CD4-positive, alpha-beta T cell treated with Interleukin-21 for 1 hour (primary cell): ENCODE results near the gene NAV1.
"Not testable (repeated sequence)": the region's sequence is repeated elsewhere in the genome, so short reads cannot be mapped to it uniquely, and the experiment has no call there.

Source experiments
- DNase-seq: peaks from one replicate; pipeline ENCODE4 v3.0.0-alpha.2; 2020

Gene NAV1

DNA sequence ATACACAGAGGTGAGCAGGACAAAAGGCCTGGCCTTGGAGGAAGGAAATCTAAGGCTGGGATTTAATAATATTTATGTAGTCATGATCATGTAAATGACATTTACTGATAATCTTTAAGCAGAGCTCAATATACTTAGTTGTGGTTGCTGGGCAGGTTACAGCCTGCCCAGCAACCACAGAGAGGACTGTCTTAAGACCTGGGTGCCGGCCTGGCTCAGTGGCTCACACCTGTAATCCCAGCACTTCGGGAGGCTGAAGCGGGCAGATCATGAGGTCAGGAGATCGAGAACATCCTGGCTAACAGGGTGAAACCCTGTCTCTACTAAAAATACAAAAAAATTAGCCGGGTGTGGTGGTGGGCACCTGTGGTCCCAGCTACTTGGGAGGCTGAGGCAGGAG is 10.6 kb downstream of the NAV1 start:
- DNase-seq: not testable (repeated sequence)

DNA sequence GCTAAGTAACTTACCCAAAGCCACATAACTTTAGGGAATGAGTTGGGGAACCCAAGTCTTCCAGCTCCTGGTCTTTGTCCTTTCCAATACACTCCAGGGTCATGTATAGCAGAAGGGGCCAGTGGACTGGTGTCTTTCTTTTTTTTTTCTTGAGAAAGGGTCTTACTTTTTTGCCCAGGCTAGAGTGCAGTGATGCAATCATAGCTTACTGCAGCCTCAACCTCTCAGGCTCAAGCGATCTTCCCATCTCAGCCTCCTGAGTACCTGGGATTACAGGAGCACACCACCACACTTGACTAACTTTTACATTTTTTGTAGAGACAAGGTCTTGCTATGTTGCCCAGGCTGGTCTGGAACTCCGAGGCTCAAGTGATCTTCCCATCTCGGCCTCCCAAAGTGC is 12.2 kb downstream of the NAV1 start:
- DNase-seq: no peak

- DNase-seq: no peak
Observed at GRCh38 chr1:201551877-201552731, 13.2 kb downstream of the NAV1 start.

DNA sequence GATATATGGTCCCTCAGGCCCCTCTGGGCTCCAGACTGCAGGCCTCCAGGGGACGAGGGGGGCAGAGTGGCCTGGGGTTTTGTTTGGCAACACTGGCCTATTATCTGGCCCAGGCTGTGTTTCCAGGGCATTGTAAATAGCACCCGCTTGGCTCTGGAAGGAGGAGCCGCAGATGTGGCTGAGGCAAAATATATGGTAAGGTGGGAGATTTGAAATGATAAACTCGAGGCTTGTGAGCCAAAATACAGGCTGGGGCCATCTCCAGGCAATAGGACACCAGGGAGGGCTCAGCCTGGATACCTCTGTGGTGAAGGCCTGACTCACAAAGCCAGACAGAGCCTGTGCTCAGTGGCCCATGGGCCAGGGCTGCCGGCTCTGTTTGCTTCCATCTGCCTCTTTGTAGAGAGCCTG is 14.0 kb downstream of the NAV1 start:
- DNase-seq: no peak

- DNase-seq: no peak
Observed at GRCh38 chr1:201553496-201554189, 14.7 kb downstream of the NAV1 start.

DNA sequence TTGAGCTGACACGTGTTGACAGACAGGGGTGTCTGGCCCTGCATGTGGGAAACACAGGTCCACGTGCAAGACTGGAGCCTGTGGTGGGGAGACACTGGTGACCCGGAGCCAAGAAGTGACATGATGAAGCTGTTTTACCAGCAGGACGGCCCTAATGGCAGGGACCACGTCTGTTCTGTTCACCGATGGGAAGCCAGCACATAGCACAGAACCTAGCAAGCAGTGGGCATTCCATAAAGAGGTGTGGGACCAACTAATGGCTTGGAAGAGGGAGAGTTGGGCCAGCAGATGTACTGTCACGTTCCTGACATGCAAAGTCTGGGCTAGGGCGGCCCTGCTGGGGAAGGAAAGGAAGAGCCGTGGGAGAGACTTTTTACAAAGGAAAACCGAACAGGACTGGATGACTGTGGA is 15.3 kb downstream of the NAV1 start:
- no peak for DNase-seq

DNA sequence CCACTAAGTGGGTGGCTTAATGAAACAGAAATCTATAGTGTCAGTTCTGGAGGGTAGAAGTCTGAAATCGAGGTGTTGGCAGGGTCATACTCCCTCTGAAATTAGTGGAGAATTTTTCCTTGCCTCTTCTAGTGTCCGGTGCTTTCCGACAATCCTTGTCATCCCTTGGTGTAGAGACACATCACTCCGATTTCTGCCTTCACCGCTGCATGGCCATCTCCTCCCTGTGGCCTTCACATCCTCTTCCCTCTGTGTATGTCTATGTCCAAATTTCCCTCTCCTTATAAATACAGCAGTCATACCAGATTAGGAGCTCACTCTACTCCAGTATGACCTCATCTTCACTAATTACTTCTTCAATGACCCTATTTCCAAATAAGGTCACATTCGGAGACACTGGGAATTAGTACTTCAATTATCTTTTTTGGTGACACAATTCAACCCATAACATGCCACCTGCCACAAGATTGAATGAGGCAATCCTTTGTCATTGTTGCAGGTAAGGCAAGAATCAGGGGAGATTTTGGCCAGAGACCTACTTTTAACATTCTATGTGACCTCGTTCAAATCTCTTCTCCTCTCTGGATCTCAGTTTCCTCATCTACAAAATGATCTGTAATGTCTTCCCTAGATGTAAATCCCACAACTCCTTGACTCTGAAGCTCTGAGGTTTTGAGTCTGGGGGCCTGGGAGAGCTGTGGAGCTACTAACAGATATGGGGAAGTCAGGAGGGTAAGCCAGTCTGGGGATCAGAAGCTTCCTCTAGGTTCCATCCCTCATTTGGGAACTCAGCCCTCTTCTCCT is 16.1 kb downstream of the NAV1 start:
- no peak for DNase-seq

DNA sequence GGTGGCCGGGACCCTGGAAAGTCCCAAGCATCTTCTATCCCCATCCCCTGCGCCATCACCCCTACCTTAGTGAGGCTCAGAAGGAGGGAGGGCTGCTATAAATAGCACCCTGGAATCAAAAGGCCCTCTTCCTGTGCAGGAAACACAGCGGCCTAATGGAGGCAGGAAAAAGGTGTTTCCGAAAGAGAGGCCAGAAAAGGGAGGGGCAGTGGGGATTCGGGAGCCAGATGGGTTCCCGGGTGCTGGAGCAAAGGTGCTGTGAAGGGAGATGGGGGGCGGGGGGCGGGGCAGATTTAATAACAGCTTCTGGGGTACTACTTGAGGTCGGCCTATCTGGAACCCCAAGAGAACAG is 16.6 kb downstream of the NAV1 start:
- no peak for DNase-seq

- DNase-seq: no peak
Observed at GRCh38 chr1:201556841-201557571, 18.1 kb downstream of the NAV1 start.

GRCh38 chr1:201557572-201557958 is 18.6 kb downstream of the NAV1 start:
- DNase-seq: no peak

GRCh38 chr1:201559679-201560162 is 20.8 kb downstream of the NAV1 start:
- peak; percentile 58 for DNase-seq

GRCh38 chr1:201560328-201561194 is 21.6 kb downstream of the NAV1 start:
- no peak for DNase-seq

DNA sequence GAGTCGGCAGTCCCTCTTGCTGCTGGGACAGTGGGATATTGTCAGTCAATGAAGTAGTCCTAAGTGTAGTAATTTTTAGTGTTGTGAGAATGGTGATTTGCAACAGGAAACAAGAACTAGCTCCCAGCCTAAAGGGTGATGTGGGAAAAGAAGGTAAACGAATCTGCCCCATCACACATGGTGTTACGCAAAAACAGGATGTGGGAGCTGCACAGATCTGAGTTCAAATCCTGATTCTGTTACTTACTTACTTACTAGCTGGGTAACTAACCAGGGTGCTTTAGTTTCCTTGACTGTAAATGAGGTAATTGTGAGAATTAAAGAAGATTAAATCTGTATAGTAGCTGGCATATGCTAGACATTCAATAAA is 22.3 kb downstream of the NAV1 start:
- DNase-seq: no peak

GRCh38 chr1:201561601-201562000 is 22.7 kb downstream of the NAV1 start:
- DNase-seq: no peak

DNA sequence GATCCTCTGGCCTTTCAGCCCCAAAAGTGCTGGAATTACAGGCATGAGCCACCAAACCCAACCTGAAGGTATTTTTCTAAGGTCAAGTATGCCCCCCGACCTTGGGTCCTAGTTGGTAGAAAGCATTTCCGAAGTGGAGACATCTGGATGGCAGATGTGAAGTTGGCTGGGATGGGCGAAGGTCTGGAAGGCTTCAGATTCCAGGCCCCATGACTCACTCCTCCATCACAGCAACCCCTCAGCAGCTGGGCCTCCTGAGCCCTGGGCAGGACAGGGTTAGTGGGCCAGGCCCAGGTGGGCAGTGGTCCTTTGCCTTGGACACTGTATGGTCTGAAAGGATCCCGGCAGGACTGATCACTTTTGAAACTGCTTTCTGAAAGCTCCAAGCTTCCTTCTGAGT is 23.3 kb downstream of the NAV1 start:
- no peak for DNase-seq

DNA sequence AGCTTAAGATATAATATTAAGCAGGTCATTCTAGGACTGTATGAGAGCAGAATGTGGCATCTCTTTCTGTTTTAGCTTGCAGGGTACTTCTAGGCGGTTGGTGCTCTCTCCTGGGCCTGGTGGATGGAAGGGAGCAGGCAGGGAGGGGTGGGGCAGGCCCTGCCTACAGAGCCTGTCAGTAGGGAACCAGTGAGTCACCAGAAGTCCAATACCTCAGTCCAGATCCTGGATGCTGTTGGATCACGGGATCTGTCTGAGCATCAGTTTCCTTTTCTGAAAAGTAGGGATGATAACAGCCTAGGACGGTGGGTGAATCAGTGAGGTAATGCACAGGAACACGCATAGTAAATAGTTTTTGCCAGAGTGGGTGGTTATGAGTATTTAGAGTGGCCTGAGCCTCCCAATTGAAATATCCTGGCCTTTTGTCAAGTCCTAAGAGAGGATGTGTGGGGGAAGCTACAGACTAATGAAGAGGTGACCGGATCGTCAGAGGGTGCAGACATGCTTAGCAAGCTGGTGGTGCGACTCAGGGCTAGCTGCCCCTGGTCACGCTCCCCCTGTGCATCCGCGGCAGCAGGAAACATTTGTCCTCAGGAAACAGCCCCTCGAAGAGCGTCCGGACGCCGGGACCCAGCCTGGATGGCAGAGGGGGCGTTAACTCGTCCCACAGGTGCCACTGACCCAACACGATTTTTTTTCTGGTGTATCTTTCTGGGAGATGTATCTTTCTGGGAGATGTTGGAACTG is 23.9 kb downstream of the NAV1 start:
- no peak for DNase-seq

GRCh38 chr1:201563406-201563780 is 24.5 kb downstream of the NAV1 start:
- DNase-seq: no peak

GRCh38 chr1:201563941-201564340 is 25.0 kb downstream of the NAV1 start:
- DNase-seq: no peak

- no peak for DNase-seq
Observed at GRCh38 chr1:201565024-201565730, 26.2 kb downstream of the NAV1 start.

DNA sequence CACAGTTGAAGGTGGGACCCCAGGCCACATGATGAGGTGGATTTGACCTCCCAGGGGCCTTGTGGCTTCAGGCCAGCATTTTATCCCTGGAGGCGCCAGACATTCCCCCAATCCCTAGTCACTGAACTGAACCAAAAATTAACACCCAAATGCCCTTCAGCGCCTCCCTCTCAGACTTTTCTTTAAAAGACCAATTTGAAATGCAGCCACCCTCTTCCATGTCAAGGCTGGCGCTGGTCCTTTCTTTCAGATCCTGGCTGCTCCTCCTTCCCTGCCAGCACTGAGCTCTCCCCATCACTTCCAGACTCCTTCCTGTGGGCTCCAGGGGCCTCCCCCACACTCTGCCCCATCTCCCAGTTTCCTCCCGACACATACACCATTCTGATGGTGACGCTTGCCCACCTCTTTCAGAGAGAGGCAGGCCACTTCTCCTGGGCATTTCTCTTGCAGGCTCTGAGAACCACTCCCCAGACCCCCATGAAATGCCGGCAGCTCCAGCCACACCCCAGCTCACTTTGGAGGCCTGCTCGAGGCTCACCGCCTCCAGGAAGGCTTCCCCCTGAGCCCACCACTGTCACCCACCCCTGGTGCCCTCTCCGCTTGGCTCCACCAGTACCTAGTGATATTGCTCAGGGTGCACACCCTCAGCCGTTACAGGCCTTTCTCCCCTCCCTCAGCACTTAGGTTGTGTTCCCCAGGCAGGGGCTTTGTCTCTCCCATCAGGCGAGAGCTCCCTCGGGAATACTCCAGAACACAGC is 27.0 kb downstream of the NAV1 start:
- DNase-seq: no peak
